Omental fat pad (tissue), 4 donors: ENCODE measurements around the gene ERCC6L2. TPM values are rescaled to one million over a fixed set of nuclear protein-coding genes. Genes with fewer than 3 reads are reported as not detected.

Experiments used
- ATAC-seq: fragments of 150-250 bp; one replicate; pipeline ENCODE4 v1.9.1; 2016; ENCODE audit warnings: mild to moderate bottlenecking, moderate library complexity; ENCODE audit not compliant: low FRiP score
- DNase-seq: peaks from one replicate; pipeline ENCODE4 v3.0.0-alpha.2; 2019; ENCODE audit warnings: low spot score
- total RNA-seq, 4 donors: library from RNA; depleted of rRNA; stranded (reverse); fragments of >200 nt; gene quantifications; one replicate each; pipeline ENCODE4 v1.1.0, GENCODE V29; 2016
- TF ChIP-seq, protein P1 (sequence below), 3 donors: fragments of 450-650 bp; IDR thresholded peaks; one replicate each; pipeline ENCODE4 v1.5.1; 2016 to 2017; ENCODE audit warnings: antibody characterized with exemption in 3 of 3, mild to moderate bottlenecking in 3 of 3, moderate library complexity in 2 of 3

The ERCC6L2 gene
- total RNA-seq, 4 donors from 2014 or later: 48.9 to 84.6 (median 58.1) TPM

DNA sequence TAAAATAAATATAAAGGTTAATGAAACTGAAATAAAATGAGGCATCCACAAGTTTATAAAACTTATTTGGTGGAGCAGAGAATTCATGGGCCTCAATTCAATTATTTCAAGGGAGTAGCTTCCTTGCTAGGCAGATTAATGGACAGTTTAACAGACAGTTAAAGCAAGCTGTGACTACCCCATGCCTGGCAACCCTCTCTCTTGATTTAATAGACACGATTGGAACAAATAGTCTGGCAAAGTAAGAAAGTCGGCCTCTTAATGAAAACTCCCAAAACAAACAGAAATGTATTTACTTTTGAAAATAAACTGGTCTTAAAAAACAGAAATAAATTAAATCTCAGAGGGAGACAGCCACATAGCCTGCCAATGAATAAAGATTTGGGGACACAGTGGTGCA is 40.1 kb upstream of the ERCC6L2 start:
- TF ChIP-seq, protein P1, sequence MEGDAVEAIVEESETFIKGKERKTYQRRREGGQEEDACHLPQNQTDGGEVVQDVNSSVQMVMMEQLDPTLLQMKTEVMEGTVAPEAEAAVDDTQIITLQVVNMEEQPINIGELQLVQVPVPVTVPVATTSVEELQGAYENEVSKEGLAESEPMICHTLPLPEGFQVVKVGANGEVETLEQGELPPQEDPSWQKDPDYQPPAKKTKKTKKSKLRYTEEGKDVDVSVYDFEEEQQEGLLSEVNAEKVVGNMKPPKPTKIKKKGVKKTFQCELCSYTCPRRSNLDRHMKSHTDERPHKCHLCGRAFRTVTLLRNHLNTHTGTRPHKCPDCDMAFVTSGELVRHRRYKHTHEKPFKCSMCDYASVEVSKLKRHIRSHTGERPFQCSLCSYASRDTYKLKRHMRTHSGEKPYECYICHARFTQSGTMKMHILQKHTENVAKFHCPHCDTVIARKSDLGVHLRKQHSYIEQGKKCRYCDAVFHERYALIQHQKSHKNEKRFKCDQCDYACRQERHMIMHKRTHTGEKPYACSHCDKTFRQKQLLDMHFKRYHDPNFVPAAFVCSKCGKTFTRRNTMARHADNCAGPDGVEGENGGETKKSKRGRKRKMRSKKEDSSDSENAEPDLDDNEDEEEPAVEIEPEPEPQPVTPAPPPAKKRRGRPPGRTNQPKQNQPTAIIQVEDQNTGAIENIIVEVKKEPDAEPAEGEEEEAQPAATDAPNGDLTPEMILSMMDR (IDR thresholded peaks at IDR 0.05): no peak
- DNase-seq (no peak), ATAC-seq (no peak)

DNA sequence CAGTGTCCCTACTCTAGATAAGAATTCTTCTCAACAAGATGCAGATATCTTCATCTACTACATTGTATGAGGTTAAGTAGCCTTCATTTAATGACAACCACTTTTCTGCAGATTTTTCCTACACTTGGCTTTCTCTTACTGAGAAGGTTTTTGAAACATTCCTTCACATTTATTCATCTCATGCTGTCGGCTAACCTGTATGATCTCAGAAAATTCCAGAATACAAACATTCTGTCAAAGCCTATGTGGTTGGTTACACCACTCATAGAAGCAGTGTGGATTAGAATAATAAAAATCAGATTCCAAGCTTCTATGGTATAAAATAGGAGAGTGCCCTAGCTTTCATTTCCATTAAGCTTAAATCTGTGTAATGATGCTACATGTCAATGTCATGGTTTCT is 39.4 kb upstream of the ERCC6L2 start:
- peak; percentile 44 for ATAC-seq
- DNase-seq: no peak
- TF ChIP-seq, protein P1 (IDR thresholded peaks at IDR 0.05): no peak

DNA sequence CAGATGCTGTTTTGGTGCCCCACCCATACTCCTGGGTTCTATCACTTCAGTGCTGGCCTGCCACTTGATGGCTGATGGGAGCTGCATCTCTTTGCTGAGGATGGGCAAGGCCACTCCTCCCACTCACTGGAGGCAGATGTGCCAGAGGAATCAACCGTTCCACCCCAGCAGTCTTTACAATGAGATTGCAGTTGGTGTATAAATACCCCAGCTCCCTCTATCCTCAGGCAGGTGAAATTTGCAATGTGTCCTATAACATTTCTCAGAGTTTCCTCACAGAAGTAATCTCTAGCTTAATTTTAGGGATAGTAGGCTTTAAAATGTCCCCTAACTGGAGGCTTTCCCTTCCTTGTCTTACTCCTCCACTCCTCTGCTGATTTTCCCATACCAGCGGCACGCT is 36.5 kb upstream of the ERCC6L2 start:
- TF ChIP-seq, protein P1 (IDR thresholded peaks at IDR 0.05): no peak
- DNase-seq (no peak), ATAC-seq (no peak)

DNA sequence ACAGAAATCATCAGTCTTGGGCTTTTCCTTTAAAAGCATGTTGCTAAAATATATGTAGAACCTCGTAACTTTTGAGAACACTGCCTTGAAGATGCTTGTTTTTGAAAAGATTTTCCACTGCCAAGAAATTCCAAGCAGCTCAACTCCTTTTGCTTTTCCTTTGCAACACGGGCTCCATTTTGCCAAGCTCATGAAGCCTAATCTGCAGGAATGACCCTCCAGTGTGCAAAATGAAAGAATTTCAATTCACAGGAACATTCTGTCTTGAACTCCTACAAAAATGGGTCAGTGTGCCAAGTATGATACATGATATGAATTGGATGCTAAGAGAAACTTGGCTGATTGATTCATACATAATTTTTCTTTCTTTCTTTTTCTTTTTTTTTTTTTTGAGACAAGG is 35.4 kb upstream of the ERCC6L2 start:
- TF ChIP-seq, protein P1 (IDR thresholded peaks at IDR 0.05): no peak
- peak; percentile 31 for ATAC-seq
- DNase-seq: no peak

DNA sequence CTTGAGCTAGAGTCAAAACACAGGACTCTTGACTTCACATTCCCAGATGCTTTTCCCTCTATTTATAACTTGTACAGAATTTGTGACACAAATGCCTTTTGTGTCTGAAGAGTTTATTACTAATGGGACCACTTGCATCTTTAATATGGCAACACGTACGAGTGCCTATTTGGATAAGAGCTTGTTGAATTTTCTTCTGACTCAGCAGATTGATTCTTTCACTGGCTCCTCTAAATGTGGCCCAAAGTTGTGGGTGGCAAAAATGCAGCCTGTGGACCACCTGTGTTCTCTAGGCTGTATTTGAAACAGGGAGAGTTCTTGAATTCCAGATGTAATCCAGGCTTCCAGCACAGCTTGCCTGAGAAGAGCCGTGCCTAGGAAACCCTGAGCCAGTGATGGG is 34.1 kb upstream of the ERCC6L2 start:
- TF ChIP-seq, protein P1 (IDR thresholded peaks at IDR 0.05): no peak
- DNase-seq (no peak), ATAC-seq (no peak)

DNA sequence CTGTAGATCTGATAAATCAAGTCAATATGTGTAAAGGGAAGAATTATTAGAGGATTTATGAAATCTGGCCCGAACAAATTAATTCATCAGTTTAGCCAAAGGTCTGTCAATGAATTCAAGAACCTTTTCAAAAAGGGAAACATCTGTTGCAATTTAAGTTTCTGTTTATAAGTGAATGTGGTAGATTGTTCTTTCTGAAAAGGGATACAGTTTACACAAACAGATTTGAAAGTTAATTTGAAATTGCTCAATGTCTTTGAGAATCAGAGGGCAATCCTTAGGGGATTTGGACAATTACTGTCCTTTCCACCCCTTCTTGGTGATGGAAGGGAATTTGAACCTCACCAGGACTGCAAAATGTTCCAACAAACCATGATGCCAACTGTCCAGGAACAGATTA is 29.7 kb upstream of the ERCC6L2 start:
- TF ChIP-seq, protein P1 (IDR thresholded peaks at IDR 0.05): no peak
- DNase-seq (no peak), ATAC-seq (no peak)

DNA sequence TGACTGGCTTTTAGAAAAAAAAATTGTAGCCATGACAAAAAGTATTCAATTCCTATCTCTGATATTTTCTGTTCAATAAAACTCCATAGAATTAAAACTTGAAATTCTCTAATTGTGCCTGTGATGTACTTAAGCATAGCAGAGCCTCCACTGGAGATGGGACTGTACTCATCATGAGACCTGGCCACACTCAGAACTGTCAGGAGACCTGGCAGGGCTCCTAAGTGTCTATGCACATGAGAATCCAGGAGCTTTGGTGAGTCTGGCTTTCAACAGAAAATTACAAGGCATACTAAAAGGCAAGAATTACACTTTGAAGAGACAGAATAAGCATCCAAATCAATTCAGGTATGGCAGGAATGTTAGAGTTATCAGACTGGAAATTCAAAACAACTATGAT is 26.7 kb upstream of the ERCC6L2 start:
- ATAC-seq (no peak), DNase-seq (no peak)
- TF ChIP-seq, protein P1 (IDR thresholded peaks at IDR 0.05): no peak
